BLaER1 (cell line): ENCODE data around the gene RBM3.
A peak's percentile ranks its signal among the peaks of the same experiment; 100 is the strongest.
"Not testable (repeated sequence)": the region's sequence is repeated elsewhere in the genome, so short reads cannot be mapped to it uniquely, and the experiment has no call there.

Experiments used
- H3K27ac ChIP-seq: shearing (Covaris generic); formaldehyde crosslinking; 2 replicates; pipeline ENCODE4 v1.8.1; 2022
- H3K27me3 ChIP-seq: shearing (Covaris generic); formaldehyde crosslinking; 2 replicates; pipeline ENCODE4 v1.8.1; 2022
- H3K36me3 ChIP-seq: shearing (Covaris generic); formaldehyde crosslinking; 2 replicates; pipeline ENCODE4 v1.8.1; 2022
- H3K4me1 ChIP-seq: shearing (Covaris generic); formaldehyde crosslinking; 2 replicates; pipeline ENCODE4 v1.8.1; 2022
- H3K4me2 ChIP-seq: shearing (Covaris generic); formaldehyde crosslinking; 2 replicates; pipeline ENCODE4 v1.8.1; 2022
- H3K4me3 ChIP-seq: shearing (Covaris generic); formaldehyde crosslinking; 2 replicates; pipeline ENCODE4 v1.8.1; 2022
- H3K9ac ChIP-seq: shearing (Covaris generic); formaldehyde crosslinking; 2 replicates; pipeline ENCODE4 v1.8.1; 2022
- H3K9me3 ChIP-seq: shearing (Covaris generic); formaldehyde crosslinking; 2 replicates; pipeline ENCODE4 v1.8.1; 2022
- H4K20me1 ChIP-seq: shearing (Covaris generic); formaldehyde crosslinking; 2 replicates; pipeline ENCODE4 v1.8.1; 2022
- Cebpa-rat ChIP-seq: shearing (Covaris generic); IDR thresholded peaks from 2 replicates; pipeline ENCODE4 v1.8.1; 2022

The RBM3 gene

GRCh38 chrX:48574270-48575266, at the start of gene RBM3:
Gene RBM3, plus strand, starts transcription at chrX:48574484. Its CDS starts 697 bp downstream, at chrX:48575181.
- TF ChIP-seq Cebpa-rat, result no peak
- Histone ChIP-seq H3K27ac (peak within 1 kb of the TSS; percentile 99), H3K4me2 (peak within 1 kb of the TSS; percentile 85), H3K4me3 (peak within 1 kb of the TSS; percentile 77), H3K4me1 (peaks cover 14% of the 10 kb centered on the region), H4K20me1 (peaks cover 23% of the 10 kb centered on the region), H3K27me3 (peaks cover 4% of the 10 kb centered on the region; the same call in 1 of the 2 replicates), H3K9me3 (no peaks in the 10 kb centered on the region), H3K36me3 (peaks cover 44% of the 10 kb centered on the region), H3K9ac (peak within 1 kb of the TSS; percentile 99)

- H3K4me2 ChIP-seq, H4K20me1 ChIP-seq, H3K4me3 ChIP-seq, H3K9ac ChIP-seq, H3K9me3 ChIP-seq, H3K27ac ChIP-seq: not testable (repeated sequence)
- Histone ChIP-seq H3K27me3 (peaks cover 34% of the 10 kb centered on the region), H3K4me1 (peaks cover 20% of the 10 kb centered on the region), H3K36me3 (peaks cover 52% of the 10 kb centered on the region)
Measured at GRCh38 chrX:48525853-48526252, 48.4 kb upstream of the RBM3 start.

GRCh38 chrX:48530736-48531135, 43.5 kb upstream of the RBM3 start:
- H3K9ac ChIP-seq, result no peak overlapping the region
- H3K27ac ChIP-seq, result no peak overlapping the region

GRCh38 chrX:48531358-48531959, 42.8 kb upstream of the RBM3 start:
- H3K27me3 ChIP-seq, result peaks cover 59% of the 10 kb centered on the region
- no peak overlapping the region for H3K4me2 ChIP-seq
- H4K20me1 ChIP-seq, result peaks cover 7% of the 10 kb centered on the region; the same call in 1 of the 2 replicates
- H3K36me3 ChIP-seq, result peaks cover 35% of the 10 kb centered on the region
- TF ChIP-seq Cebpa-rat, result no peak
- no peak overlapping the region for H3K27ac ChIP-seq
- no peaks in the 10 kb centered on the region for H3K9me3 ChIP-seq
- H3K4me3 ChIP-seq, result no peak overlapping the region
- no peak overlapping the region for H3K9ac ChIP-seq
- H3K4me1 ChIP-seq, result no peaks in the 10 kb centered on the region

More at GRCh38 chrX:48530736-48531135, 43.5 kb upstream of the RBM3 start:
- Histone ChIP-seq H3K4me2 (no peak overlapping the region), H3K4me1 (no peaks in the 10 kb centered on the region), H3K9me3 (no peaks in the 10 kb centered on the region), H3K27me3 (peaks cover 59% of the 10 kb centered on the region), H4K20me1 (peaks cover 7% of the 10 kb centered on the region; the same call in 1 of the 2 replicates), H3K36me3 (peaks cover 39% of the 10 kb centered on the region), H3K4me3 (no peak overlapping the region)
- TF ChIP-seq Cebpa-rat, result no peak

GRCh38 chrX:48532161-48532560, 42.1 kb upstream of the RBM3 start:
- Histone ChIP-seq H3K9me3 (no peaks in the 10 kb centered on the region), H3K27ac (no peak overlapping the region), H3K4me3 (no peak overlapping the region), H3K27me3 (peaks cover 59% of the 10 kb centered on the region), H3K36me3 (peaks cover 28% of the 10 kb centered on the region), H4K20me1 (peaks cover 3% of the 10 kb centered on the region; the same call in 1 of the 2 replicates), H3K9ac (no peak overlapping the region), H3K4me2 (no peak overlapping the region), H3K4me1 (no peaks in the 10 kb centered on the region)
- no peak for TF ChIP-seq Cebpa-rat

GRCh38 chrX:48533165-48533564, 41.1 kb upstream of the RBM3 start:
- Histone ChIP-seq H3K9ac (no peak overlapping the region), H3K4me1 (no peaks in the 10 kb centered on the region), H3K4me2 (no peak overlapping the region), H3K4me3 (no peak overlapping the region), H3K27ac (no peak overlapping the region), H3K27me3 (peaks cover 52% of the 10 kb centered on the region), H3K9me3 (no peaks in the 10 kb centered on the region), H3K36me3 (peaks cover 17% of the 10 kb centered on the region), H4K20me1 (no peaks in the 10 kb centered on the region)
- no peak for TF ChIP-seq Cebpa-rat

GRCh38 chrX:48538641-48539344, 35.5 kb upstream of the RBM3 start:
- Histone ChIP-seq H3K9ac (no peak overlapping the region), H3K4me3 (peak overlapping the region; percentile 75), H4K20me1 (0 out of 2 replicates have a peak, but pooled peaks cover 10% of the 10 kb centered on the region), H3K4me2 (peak overlapping the region; percentile 44), H3K27me3 (peaks cover 1% of the 10 kb centered on the region), H3K9me3 (0 out of 2 replicates have a peak, but pooled peaks cover 8% of the 10 kb centered on the region), H3K27ac (0 out of 2 replicates have a peak overlapping the region, but pooled peaks have one; percentile 46), H3K4me1 (peaks cover 23% of the 10 kb centered on the region), H3K36me3 (peaks cover 15% of the 10 kb centered on the region; the same call in 1 of the 2 replicates)
- TF ChIP-seq Cebpa-rat, result no peak

GRCh38 chrX:48539345-48540027, 34.8 kb upstream of the RBM3 start, which contains the start of gene TBC1D25:
Gene TBC1D25, plus strand, starts transcription at chrX:48539714. Its CDS starts 84 bp downstream, at chrX:48539798.
- Histone ChIP-seq H3K4me2 (peak within 1 kb of the TSS; percentile 85), H3K27ac (peak within 1 kb of the TSS; percentile 79), H3K4me1 (peaks cover 23% of the 10 kb centered on the region), H3K9me3 (0 out of 2 replicates have a peak, but pooled peaks cover 8% of the 10 kb centered on the region), H3K27me3 (no peaks in the 10 kb centered on the region; the same call in 1 of the 2 replicates), H4K20me1 (peaks cover 11% of the 10 kb centered on the region; the same call in 1 of the 2 replicates), H3K9ac (peak within 1 kb of the TSS; percentile 78), H3K4me3 (peak within 1 kb of the TSS; percentile 75), H3K36me3 (peaks cover 19% of the 10 kb centered on the region)
- no peak for TF ChIP-seq Cebpa-rat

- H4K20me1 ChIP-seq, result peaks cover 16% of the 10 kb centered on the region; the same call in 1 of the 2 replicates
- H3K4me3 ChIP-seq, result peak overlapping the region; percentile 75
- peak overlapping the region; percentile 85 for H3K4me2 ChIP-seq
- 0 out of 2 replicates have a peak, but pooled peaks cover 8% of the 10 kb centered on the region for H3K9me3 ChIP-seq
- H3K4me1 ChIP-seq, result peaks cover 23% of the 10 kb centered on the region
- peaks cover 25% of the 10 kb centered on the region for H3K36me3 ChIP-seq
- H3K27me3 ChIP-seq, result no peaks in the 10 kb centered on the region; the same call in 1 of the 2 replicates
- H3K9ac ChIP-seq, result peak overlapping the region; percentile 78
- TF ChIP-seq Cebpa-rat, result no peak
- peak overlapping the region; percentile 79 for H3K27ac ChIP-seq
Measured at GRCh38 chrX:48540028-48540375, 34.3 kb upstream of the RBM3 start.
